Uterus (tissue), 4 donors: Measurements from ENCODE around the gene ERFL. TPM values are rescaled to one million over a fixed set of nuclear protein-coding genes. Genes with fewer than 3 reads are reported as not detected.

ENCODE experiments used
- DNase-seq, 2 donors: peaks; one replicate each; pipeline ENCODE4 v3.0.0-alpha.2; 2019 to 2020
- H3K27ac ChIP-seq, 2 donors: fragments of 200-600 bp; sonication (generic); 1 replicate in 1 of 2; 2 replicates in 1 of 2; pipeline ENCODE4 v1.5.1; 2016 to 2018
- H3K27me3 ChIP-seq, 2 donors: fragments of 200-600 bp; sonication (generic); one replicate each; pipeline ENCODE4 v1.5.1; 2018 to 2019; ENCODE audit warnings: control low read depth in 1 of 2
- H3K36me3 ChIP-seq, 2 donors: fragments of 200-600 bp; sonication (generic); one replicate each; pipeline ENCODE4 v1.5.1; 2019; ENCODE audit warnings: control low read depth in 1 of 2
- H3K4me1 ChIP-seq, 2 donors: fragments of 200-600 bp; sonication (generic); one replicate each; pipeline ENCODE4 v1.5.1; 2018 to 2019; ENCODE audit warnings: control low read depth in 1 of 2
- H3K4me3 ChIP-seq, 2 donors: fragments of 200-600 bp; sonication (generic); 1 replicate in 1 of 2; 2 replicates in 1 of 2; pipeline ENCODE4 v1.5.1; 2018 to 2019; ENCODE audit warnings: mild to moderate bottlenecking in 1 of 2
- H3K9me3 ChIP-seq, 2 donors: fragments of 200-600 bp; sonication (generic); one replicate each; pipeline ENCODE4 v1.5.1; 2019; ENCODE audit warnings: control low read depth in 1 of 2
- POLR2A ChIP-seq, 2 donors: fragments of 450-650 bp; IDR thresholded peaks; one replicate each; pipeline ENCODE4 v1.6.1; 2016; ENCODE audit warnings: antibody characterized with exemption in 2 of 2, mild to moderate bottlenecking in 1 of 2, moderate library complexity in 1 of 2
- intact Hi-C: fragments of 100-400 bp; cut with DNase I; formaldehyde crosslinking; loops from one replicate; pipeline ENCODE4 v1.15.1; 2023; ENCODE audit warnings: low total_unique reads
- total RNA-seq, 4 donors: library from RNA; depleted of rRNA in 3 of 4; stranded (reverse); fragments of >200 nt in 3 of 4; gene quantifications; one replicate each; pipeline versions ENCODE4 v1.1.0 to v1.2.4, GENCODE V29; 2014 to 2023
- TF ChIP-seq, protein P1 (sequence below), 4 experiments: fragments of 200-600 bp in 2 of 4; fragments of 450-650 bp in 2 of 4; sonication (generic) in 2 of 4; IDR thresholded peaks; one replicate each; pipeline ENCODE4 v1.5.1; 2016 to 2019; ENCODE audit warnings: antibody characterized with exemption in 4 of 4, mild to moderate bottlenecking in 2 of 4, moderate library complexity in 1 of 4
- donor health status: DM: yes; HTN: yes; CAD: no.

ERFL gene
- total RNA-seq = 1 to 10 TPM in 1 of 4 donors, not detected in 3; 1.7 TPM

DNA sequence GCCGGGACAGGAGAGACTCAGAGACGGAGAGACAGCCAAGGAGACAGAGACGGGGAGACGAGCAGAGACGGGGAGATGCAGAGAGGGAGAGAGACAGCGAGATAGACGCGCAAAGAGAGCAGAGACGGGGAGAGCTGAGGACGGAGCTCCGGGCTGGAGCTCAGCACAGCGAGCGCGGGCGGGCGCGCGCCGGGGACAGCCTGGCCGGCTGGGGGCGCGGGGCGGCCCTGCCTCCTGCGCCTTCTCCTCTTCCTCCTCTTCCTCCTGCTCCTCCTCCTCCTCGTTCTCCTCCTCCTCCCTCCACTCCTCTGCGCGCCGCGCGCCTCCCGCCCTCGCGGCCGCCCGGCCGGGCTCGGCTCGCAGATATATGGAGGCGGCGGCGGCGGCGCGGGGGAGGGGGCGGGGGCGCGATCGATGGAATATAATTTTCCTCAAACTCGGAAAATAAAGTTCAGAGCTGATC, at the start of gene ERFL:
Gene ERFL, minus strand, starts transcription at position 229 of the 463 bp plus-strand sequence. CDS start 15,530 bp downstream, outside the sequence.
- no peak within 1 kb of the TSS for H3K27ac ChIP-seq
- peaks cover 0 to 11% of the 10 kb centered on the region in 2 donors for H3K4me1 ChIP-seq
- DNase-seq = no peak
- H3K27me3 ChIP-seq = peaks cover 24 to 64% of the 10 kb centered on the region in 2 donors
- intact Hi-C loops = no loop called here
- no peaks in the 10 kb centered on the region for H3K36me3 ChIP-seq
- TF ChIP-seq, protein P1, sequence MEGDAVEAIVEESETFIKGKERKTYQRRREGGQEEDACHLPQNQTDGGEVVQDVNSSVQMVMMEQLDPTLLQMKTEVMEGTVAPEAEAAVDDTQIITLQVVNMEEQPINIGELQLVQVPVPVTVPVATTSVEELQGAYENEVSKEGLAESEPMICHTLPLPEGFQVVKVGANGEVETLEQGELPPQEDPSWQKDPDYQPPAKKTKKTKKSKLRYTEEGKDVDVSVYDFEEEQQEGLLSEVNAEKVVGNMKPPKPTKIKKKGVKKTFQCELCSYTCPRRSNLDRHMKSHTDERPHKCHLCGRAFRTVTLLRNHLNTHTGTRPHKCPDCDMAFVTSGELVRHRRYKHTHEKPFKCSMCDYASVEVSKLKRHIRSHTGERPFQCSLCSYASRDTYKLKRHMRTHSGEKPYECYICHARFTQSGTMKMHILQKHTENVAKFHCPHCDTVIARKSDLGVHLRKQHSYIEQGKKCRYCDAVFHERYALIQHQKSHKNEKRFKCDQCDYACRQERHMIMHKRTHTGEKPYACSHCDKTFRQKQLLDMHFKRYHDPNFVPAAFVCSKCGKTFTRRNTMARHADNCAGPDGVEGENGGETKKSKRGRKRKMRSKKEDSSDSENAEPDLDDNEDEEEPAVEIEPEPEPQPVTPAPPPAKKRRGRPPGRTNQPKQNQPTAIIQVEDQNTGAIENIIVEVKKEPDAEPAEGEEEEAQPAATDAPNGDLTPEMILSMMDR (IDR thresholded peaks at IDR 0.05) = no peak
- TF ChIP-seq POLR2A (IDR thresholded peaks at IDR 0.05) = no peak
- H3K9me3 ChIP-seq = no peaks in the 10 kb centered on the region
- H3K4me3 ChIP-seq = peak within 1 kb of the TSS in 1 of 2 donors; percentile 12

DNA sequence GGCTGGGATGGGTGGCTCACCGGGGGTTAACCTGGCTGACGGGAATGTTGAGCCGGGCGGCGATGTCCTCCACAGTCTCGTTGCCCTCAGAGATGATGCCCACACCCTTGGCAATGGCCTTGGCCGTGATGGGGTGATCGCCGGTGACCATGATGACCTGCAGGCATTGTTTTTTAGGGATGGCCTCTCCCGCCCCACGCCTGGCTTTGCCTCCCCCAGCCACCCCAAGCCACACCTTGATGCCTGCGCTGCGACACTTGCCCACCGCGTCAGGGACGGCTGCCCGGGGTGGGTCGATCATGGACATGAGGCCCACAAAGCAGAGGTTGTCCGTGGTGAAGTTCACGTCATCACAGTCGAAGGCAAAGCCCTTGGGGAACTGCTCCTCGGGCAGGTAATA, 49.7 kb upstream of the ERFL start:
- no peak overlapping the region for H3K27ac ChIP-seq
- no peaks in the 10 kb centered on the region for H3K4me1 ChIP-seq
- no peak for TF ChIP-seq POLR2A (IDR thresholded peaks at IDR 0.05)
- TF ChIP-seq, protein P1 (IDR thresholded peaks at IDR 0.05) = no peak
- H3K9me3 ChIP-seq = no peaks in the 10 kb centered on the region
- intact Hi-C loops = no loop called here
- no peak for DNase-seq
- no peak overlapping the region for H3K4me3 ChIP-seq
- no peaks in the 10 kb centered on the region for H3K36me3 ChIP-seq
- H3K27me3 ChIP-seq = no peaks in the 10 kb centered on the region

DNA sequence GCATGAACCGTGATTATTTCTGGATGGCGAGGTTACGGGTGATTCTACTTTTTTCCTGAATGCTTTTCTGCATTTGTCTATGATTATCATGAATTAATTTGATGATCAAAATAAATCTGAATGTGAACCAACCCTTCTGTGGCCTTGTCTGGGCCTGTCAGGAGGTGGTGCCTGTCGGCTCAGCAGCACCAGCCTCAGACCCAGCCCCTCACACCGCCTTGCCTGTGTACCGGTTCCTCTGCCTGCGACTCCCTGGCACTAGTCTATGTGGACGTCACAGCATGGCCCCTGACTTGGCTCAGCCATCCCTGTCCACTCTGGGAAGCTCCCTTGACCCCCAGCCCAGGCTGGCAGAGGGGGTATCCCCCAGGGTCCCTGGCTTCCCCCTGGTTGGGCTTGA, 46.4 kb upstream of the ERFL start:
- intact Hi-C loops = no loop called here
- H3K27me3 ChIP-seq = no peaks in the 10 kb centered on the region
- DNase-seq = no peak
- H3K4me3 ChIP-seq = no peak overlapping the region
- TF ChIP-seq POLR2A (IDR thresholded peaks at IDR 0.05) = no peak
- TF ChIP-seq, protein P1 (IDR thresholded peaks at IDR 0.05) = no peak
- H3K27ac ChIP-seq = no peak overlapping the region
- H3K4me1 ChIP-seq = no peaks in the 10 kb centered on the region
- no peaks in the 10 kb centered on the region for H3K36me3 ChIP-seq
- H3K9me3 ChIP-seq = no peaks in the 10 kb centered on the region

DNA sequence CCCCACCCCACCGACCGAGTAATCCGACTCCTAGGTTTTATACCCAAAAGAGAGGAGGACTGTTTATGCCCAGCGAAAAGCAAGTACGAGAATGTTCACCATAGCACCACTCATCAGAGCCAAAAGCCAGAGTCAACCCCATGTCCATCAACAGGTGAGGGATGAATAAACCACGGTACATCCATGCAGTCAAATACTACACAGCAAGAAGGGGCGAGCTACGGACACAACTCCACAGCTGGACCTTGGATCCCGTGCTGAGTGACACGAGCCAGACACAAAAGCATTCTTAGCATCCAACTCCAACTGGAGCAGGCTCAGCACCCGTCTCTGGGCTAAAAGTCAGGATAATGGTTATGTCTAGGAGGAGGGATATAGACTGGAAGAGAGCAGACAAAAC, 43.1 kb upstream of the ERFL start:
- intact Hi-C loops = no loop called here
- H3K36me3 ChIP-seq = no peaks in the 10 kb centered on the region
- no peak overlapping the region for H3K27ac ChIP-seq
- no peak for DNase-seq
- H3K4me3 ChIP-seq = no peak overlapping the region
- H3K27me3 ChIP-seq = no peaks in the 10 kb centered on the region
- H3K9me3 ChIP-seq = no peaks in the 10 kb centered on the region
- no peaks in the 10 kb centered on the region for H3K4me1 ChIP-seq
- TF ChIP-seq, protein P1 (IDR thresholded peaks at IDR 0.05) = no peak
- no peak for TF ChIP-seq POLR2A (IDR thresholded peaks at IDR 0.05)

DNA sequence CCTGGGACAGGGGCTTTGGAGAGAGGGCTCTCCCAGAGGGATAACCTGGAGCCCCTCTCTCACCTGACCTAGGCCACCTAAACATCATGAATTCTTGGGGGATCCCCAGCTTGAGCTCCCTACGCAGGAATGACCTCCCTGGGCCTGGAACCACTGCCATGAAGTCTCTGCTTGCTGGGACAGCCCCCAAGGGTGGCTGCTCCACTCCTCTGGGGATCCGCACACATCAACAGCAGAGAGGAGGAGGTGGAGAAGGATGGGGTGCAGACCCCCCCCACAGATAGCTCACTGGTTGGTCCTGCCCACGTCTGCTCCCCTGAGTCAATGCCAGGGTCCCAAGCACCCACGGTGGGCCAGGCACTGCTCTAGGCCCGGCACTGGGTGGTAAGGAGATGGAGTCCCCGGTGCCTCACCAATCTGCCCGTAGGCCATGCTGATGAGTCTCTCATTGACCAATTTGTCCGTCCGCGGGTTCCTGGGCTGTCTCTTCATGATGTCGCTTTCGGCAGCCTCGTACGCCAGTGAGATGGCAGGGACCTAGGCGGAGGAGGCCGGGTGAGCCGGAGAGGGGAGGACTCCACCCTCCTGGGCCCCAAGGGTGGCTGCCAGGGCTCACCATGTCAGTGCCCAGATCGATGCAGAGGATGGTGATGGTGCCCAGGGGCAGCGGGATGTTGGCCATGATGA, 41.7 kb upstream of the ERFL start:
- Histone ChIP-seq H3K4me1 (no peaks in the 10 kb centered on the region), H3K9me3 (no peaks in the 10 kb centered on the region), H3K36me3 (no peaks in the 10 kb centered on the region), H3K27me3 (no peaks in the 10 kb centered on the region), H3K4me3 (no peak overlapping the region), H3K27ac (no peak overlapping the region)
- DNase-seq = no peak
- TF ChIP-seq, protein P1 (IDR thresholded peaks at IDR 0.05) = no peak
- no peak for TF ChIP-seq POLR2A (IDR thresholded peaks at IDR 0.05)
- intact Hi-C loops = no loop called here
